ENCODE results near the gene DLL3.

DLL3 gene

DNA sequence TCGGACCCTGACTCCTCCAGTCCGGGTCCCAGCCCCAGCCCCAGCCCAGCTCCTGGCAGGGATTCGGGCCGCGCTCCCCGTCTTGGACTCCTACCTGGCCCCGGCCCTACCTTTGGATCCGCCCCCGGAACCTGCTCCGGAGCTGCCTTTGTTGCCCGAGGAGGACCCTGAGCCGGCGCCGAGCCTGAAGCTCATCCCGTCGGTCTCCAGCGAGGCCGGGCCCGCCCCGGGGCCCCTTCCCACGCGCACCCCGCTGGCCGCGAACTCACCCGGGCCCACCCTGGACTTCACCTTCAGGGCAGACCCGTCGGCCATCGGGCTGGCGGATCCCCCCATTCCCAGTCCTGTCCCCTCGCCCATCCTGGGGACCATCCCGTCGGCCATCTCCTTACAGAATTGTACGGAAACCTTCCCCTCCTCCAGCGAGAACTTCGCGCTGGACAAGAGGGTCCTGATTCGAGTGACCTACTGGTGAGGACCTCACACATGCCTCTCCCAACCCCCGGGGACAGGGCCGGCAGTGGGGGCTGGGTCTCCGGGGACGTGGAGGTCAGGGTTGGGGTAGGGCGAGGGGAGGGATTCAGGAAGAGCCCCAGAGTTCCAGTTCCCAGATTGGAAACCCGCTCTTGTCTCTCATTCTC is 16.9 kb downstream of the DLL3 start:
- DNase-seq, result no peak
- TF ChIP-seq POLR2A (IDR thresholded peaks at IDR 0.05; ENCODE audit: low read length) (no peak), GATA1 (IDR thresholded peaks at IDR 0.05; ENCODE audit: low read depth, low read length) (no peak)

DNA sequence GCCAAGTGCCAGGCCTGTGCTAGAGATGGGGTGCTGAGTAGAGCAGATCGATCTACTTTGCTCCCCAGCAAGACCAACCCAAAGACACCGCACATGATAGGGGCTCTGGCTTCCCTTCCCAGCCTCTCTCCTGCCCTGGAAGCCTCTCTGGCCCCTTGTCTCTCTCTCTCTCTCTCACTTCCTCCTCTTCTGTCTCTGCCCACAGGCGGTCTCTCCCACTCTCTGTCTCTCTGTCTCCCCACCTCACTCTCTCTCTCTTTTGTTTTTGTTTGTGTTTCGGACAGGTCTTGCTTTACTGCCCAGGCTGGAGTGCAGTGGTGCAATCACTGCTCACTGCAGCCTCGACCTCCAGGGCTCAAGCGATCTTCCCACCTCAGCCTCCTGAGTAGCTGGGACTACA is 17.5 kb downstream of the DLL3 start:
- no peak for DNase-seq
- TF ChIP-seq POLR2A (IDR thresholded peaks at IDR 0.05; ENCODE audit: low read length) (no peak), GATA1 (IDR thresholded peaks at IDR 0.05; ENCODE audit: low read depth, low read length) (no peak)

DNA sequence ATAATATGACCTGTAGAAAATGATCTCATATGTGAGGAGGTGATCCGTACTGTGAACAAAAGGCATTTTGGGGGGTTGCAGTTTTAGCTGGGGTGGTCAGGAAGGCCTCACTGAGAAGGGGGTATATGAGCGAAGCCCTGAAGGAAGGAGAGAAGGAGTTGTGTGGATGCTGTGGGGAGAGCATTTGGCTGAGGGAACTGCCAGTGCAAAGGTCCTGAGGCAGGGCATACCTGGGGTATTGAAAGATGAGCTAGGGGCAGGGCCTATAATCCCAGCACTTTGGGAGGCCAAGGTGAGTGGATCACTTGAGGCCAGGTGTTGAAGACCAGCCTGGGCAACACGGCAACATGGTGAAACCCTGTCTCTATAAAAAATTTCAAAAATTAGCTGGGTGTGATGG is 18.7 kb downstream of the DLL3 start:
- no peak for TF ChIP-seq GATA1 (IDR thresholded peaks at IDR 0.05; ENCODE audit: low read depth, low read length)
- TF ChIP-seq POLR2A (IDR thresholded peaks at IDR 0.05; ENCODE audit: low read length), result no peak
- no peak for DNase-seq

DNA sequence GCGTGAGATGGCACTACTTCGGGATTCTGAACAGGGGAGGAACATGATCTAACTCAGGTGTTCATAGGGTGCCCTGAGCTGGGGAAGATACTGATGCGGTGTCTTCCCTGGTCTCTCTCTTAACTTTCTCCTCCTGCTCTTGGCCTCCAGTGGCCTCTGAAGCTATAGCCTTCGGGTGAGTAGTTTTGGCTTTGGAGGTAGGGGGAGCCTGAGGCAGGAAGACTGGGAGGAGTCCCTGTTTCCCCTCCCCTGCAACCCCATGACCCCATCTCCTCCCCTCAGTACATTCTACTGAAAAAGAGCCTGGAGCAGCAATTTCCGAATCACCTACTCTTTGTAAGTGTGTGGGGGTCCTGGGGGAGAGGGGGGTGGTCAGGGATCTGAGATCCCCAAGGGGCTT is 19.7 kb downstream of the DLL3 start:
- DNase-seq, result no peak
- no peak for TF ChIP-seq POLR2A (IDR thresholded peaks at IDR 0.05; ENCODE audit: low read length)
- TF ChIP-seq GATA1 (IDR thresholded peaks at IDR 0.05; ENCODE audit: low read depth, low read length), result no peak

DNA sequence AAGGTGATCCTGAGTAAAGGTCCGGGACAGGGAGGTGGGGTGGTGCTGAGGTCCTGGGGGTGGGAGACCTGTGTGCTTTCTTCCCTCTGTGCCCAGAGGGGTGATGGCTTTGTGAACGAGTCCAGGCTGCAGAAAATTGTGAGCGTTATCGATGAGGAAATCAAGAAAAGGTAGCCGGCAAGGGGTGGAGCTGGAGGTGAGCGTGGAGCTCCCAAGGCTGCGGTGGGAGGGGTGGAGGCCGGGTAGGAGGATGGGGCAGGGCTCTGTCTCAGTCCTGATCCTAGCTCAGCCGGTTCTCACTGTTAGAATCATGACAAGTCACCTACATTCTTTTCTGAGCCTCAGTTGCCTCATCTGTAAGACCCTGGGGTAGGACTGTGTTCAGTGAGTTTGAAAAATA is 20.2 kb downstream of the DLL3 start:
- TF ChIP-seq GATA1 (IDR thresholded peaks at IDR 0.05; ENCODE audit: low read depth, low read length) (no peak), POLR2A (IDR thresholded peaks at IDR 0.05; ENCODE audit: low read length) (no peak)
- DNase-seq, result no peak

DNA sequence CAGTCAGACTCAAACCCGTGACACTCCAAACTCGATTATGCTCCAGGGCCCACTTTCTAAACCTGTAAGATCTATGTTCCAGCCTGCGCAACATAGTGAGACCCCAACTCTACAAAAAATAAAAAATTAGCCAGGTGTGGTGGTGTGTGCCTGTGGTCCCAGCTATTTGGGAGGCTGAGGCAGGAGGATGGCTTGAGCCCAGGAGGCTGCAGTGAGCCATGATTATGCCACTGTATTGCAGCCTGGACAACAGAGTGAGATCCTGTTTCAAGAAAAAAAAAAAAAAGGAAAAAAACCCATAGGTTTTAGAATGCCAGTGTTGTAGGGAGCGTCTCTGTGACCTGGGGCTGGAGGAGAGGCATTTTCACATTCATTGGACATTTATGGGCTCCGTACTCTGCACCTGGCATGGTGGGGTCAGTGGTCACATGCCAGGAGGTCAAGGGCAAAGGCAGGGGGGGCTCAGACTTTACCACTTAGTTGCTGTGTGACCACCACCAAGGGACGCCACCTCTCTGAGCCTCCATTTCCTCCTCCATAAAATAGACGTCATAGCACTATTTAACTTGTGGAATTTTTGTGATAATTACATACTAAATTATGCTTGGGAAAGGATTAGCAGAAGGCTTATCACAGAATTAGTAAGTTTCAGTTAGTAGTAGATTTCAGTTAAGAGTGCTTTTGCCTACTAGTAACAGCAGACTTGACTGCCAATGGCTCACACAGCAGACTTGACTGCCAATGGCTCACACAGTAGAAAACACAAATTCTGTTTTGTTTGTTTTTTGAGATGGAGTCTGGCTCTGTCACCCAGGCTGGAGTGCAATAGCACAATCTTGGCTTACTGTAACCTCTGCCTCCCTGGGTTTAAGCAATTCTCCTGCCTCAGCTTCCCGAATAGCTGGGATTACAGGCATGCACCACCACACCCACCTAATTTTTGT is 22.1 kb downstream of the DLL3 start:
- no peak for DNase-seq
- TF ChIP-seq GATA1 (IDR thresholded peaks at IDR 0.05; ENCODE audit: low read depth, low read length) (no peak), POLR2A (IDR thresholded peaks at IDR 0.05; ENCODE audit: low read length) (no peak)

DNA sequence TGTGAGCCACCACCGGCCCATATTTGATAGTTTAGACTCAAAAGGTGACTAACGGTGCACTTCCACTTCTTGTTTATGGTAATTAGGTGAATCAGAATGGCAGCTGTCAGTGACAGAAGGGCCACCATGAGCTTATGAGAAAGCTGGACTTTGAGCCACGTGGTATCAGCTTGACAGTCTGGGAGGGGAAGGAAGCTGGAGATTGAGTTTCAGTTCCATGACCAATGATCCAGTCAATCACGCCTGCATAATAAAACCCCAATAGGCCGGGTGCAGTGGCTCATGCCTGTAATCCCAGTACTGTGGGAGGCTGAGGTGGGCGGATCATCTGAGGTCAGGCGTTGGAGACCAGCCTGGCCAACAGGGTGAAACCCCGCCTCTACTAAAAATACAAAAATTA is 25.7 kb downstream of the DLL3 start:
- no peak for DNase-seq
- TF ChIP-seq GATA1 (IDR thresholded peaks at IDR 0.05; ENCODE audit: low read depth, low read length), result no peak

DNA sequence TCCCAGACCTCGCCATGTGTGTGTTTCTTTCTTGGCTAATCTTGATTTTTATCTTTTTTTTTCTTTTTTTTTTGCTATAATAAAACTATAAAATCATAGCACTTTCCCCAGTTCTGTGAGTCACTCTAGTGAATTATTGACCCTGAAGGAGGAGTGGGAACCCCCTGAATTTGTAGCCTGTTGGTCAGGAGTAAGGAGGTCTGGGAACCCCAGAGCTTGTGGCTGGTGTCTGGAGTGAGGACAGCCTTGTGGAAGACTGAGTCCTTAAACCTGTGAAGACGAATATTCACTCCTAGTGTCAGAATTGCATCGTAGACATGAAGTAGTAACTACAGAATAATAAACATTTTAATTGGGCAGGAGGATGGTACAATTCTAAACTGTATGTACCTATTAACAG is 26.5 kb downstream of the DLL3 start:
- TF ChIP-seq GATA1 (IDR thresholded peaks at IDR 0.05; ENCODE audit: low read depth, low read length) (no peak), POLR2A (IDR thresholded peaks at IDR 0.05; ENCODE audit: low read length) (no peak)
- no peak for DNase-seq

DNA sequence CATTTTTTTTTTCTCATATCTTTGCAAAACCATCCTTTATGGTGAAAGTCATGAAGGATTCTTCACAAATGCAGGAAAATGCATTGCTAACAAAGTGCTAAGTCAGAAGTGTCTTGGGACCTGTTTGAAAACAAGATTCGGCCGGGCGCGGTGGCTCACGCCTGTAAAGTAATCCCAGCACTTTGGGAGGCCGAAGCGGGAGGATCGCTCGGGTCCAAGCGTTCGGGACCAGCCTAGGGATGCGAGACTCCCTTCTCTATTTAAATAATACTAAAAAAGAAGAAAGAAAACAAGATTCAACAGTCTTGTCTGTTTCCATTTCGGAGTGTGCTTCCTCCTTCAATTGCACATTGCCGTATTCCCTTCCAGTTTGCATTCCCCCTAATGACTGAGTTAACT is 33.1 kb downstream of the DLL3 start:
- DNase-seq, result no peak
- TF ChIP-seq GATA1 (IDR thresholded peaks at IDR 0.05; ENCODE audit: low read depth, low read length) (no peak), POLR2A (IDR thresholded peaks at IDR 0.05; ENCODE audit: low read length) (no peak)

DNA sequence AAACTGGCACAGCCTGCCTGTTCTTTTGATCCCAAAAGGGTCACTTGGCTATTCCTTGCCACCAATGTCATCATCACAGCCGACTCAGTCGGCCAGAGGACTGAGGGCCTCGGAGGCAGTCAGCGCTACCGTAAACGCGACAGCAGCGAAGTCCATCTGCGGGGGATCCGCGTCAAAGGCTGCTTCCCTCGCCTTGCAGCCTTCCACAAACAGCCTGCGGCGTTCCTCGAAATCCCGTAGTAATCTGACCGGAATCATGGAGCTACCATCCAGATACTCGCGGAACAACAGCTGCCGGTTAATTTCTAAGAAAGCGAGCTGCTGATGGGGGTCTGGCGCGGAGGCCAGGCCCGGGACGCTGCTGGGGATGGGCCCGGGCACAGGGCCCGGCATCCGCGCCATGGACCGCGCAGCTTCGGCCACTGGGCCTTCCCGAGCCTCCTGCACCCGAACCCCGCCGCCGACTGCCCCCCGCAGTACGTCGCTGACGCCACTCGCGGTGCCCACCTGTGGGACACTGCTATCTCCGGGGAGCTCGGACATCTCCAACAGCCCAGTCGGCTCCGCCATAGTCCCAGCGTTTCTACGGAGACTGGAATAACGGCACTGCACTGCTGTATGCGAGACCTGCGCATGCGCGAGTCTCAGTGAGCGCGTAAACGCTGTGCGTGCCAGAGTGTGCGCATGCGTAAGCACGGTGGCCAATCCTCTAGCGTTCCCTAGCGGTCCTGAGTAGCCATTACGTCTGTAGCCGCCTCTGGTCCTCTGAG is 33.7 kb downstream of the DLL3 start, which contains the start of gene EID2B:
Gene EID2B (minus strand): TSS at position 620 of the 770 bp plus-strand sequence. CDS start 50 bp downstream, at position 570.
- peak; percentile 77 for TF ChIP-seq POLR2A (IDR thresholded peaks at IDR 0.05; ENCODE audit: low read length)
- no peak for TF ChIP-seq GATA1 (IDR thresholded peaks at IDR 0.05; ENCODE audit: low read depth, low read length)
- DNase-seq, result peak; percentile 96 to 99

DNA sequence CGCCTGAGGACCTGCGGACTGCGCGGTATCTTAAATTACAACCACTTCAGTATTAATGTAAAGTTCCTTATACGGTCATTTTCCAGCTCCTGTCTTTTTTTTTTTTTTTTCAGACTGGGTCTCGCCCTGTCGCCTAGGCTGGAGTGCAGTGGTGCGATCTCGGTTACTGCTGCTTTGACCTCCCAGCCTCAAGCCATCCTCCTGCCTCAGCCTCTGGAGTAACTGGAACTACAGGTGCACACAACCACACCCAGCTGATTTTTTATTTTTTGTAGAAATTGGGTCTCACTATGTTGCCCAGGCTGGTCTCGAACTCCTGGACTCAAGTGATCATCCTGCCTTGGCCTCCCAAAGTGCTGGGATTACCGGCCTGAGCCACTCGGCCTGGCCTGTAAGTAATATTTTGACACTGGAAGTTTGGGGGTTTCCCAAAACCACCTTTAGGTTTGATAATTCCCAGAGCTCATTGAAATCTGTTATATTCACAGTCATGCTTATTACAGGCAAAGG is 34.3 kb downstream of the DLL3 start:
- DNase-seq, result no peak
- TF ChIP-seq POLR2A (IDR thresholded peaks at IDR 0.05; ENCODE audit: low read length) (no peak), GATA1 (IDR thresholded peaks at IDR 0.05; ENCODE audit: low read depth, low read length) (no peak)

DNA sequence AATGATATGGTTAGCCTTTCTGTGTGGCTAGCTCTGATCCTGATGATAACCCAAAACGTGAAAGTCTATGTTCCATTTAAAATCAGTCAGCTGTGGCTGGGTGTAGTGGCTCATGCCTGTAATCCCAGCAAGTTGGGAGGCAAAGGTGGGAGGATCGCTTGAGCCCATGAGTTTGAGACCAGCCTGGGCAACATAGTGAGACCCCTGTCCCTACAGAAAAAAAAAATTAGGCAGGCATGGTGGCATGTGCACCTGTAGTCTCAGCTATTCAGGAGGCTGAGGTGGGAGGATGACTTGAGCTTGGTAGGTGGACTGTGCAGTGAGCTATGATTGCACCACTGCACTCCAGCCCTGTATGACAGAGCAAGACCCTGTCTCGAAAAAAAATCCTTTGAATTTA is 35.0 kb downstream of the DLL3 start:
- no peak for DNase-seq

DNA sequence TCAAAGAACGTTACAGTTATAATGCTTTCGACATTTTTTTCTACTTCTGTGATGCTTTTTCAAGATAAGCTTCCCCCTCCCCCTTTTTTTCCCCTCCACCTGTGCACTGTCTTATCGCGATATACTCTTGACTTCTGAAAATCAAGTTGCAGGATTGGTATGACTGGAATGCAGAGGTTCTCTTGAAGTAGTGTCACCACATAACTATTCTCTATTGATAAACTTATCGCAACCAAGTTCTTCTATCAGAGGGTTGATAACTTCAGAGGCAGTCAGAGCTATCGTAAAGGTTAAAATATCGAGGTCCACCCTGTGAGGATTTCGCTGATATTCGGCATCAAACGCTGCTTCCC is 40.4 kb downstream of the DLL3 start:
- TF ChIP-seq POLR2A (IDR thresholded peaks at IDR 0.05; ENCODE audit: low read length) (no peak), GATA1 (IDR thresholded peaks at IDR 0.05; ENCODE audit: low read depth, low read length) (no peak)
- no peak for DNase-seq

More for the DNA sequence above, 35.0 kb downstream of the DLL3 start:
- TF ChIP-seq GATA1 (IDR thresholded peaks at IDR 0.05; ENCODE audit: low read depth, low read length), result no peak
- TF ChIP-seq POLR2A (IDR thresholded peaks at IDR 0.05; ENCODE audit: low read length), result no peak

Data from erythroblast (primary cell).